Measurements from ENCODE around the gene FES. TPM values are rescaled to one million over a fixed set of nuclear protein-coding genes. Genes with fewer than 3 reads are reported as not detected.

Gene FES
- polyA plus RNA-seq, 1 of the 3 experiments (the other 2 are of a cell fraction): 0.03 TPM

- TF ChIP-seq RCOR1 (IDR thresholded peaks at IDR 0.05; ENCODE audit: low read length): no peak
- no peak for TF ChIP-seq FOXJ3 (CRISPR knock-in tag; IDR thresholded peaks at IDR 0.05)
- TF ChIP-seq ZBTB33 (IDR thresholded peaks at IDR 0.05; ENCODE audit: borderline replicate concordance, low read depth): no peak
- no peak for TF ChIP-seq POLR2AphosphoS5 (IDR thresholded peaks at IDR 0.05; ENCODE audit: low read depth, low read length)
- no peak for TF ChIP-seq MXI1 (IDR thresholded peaks at IDR 0.05; ENCODE audit: low read depth, low read length)
- no peak for TF ChIP-seq PBX3 (IDR thresholded peaks at IDR 0.05)
- no peak for TF ChIP-seq TEAD4 (IDR thresholded peaks at IDR 0.05; ENCODE audit: borderline replicate concordance, insufficient read depth)
- TF ChIP-seq, protein P1, sequence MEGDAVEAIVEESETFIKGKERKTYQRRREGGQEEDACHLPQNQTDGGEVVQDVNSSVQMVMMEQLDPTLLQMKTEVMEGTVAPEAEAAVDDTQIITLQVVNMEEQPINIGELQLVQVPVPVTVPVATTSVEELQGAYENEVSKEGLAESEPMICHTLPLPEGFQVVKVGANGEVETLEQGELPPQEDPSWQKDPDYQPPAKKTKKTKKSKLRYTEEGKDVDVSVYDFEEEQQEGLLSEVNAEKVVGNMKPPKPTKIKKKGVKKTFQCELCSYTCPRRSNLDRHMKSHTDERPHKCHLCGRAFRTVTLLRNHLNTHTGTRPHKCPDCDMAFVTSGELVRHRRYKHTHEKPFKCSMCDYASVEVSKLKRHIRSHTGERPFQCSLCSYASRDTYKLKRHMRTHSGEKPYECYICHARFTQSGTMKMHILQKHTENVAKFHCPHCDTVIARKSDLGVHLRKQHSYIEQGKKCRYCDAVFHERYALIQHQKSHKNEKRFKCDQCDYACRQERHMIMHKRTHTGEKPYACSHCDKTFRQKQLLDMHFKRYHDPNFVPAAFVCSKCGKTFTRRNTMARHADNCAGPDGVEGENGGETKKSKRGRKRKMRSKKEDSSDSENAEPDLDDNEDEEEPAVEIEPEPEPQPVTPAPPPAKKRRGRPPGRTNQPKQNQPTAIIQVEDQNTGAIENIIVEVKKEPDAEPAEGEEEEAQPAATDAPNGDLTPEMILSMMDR (IDR thresholded peaks at IDR 0.05): no peak
- TF ChIP-seq, protein P2, sequence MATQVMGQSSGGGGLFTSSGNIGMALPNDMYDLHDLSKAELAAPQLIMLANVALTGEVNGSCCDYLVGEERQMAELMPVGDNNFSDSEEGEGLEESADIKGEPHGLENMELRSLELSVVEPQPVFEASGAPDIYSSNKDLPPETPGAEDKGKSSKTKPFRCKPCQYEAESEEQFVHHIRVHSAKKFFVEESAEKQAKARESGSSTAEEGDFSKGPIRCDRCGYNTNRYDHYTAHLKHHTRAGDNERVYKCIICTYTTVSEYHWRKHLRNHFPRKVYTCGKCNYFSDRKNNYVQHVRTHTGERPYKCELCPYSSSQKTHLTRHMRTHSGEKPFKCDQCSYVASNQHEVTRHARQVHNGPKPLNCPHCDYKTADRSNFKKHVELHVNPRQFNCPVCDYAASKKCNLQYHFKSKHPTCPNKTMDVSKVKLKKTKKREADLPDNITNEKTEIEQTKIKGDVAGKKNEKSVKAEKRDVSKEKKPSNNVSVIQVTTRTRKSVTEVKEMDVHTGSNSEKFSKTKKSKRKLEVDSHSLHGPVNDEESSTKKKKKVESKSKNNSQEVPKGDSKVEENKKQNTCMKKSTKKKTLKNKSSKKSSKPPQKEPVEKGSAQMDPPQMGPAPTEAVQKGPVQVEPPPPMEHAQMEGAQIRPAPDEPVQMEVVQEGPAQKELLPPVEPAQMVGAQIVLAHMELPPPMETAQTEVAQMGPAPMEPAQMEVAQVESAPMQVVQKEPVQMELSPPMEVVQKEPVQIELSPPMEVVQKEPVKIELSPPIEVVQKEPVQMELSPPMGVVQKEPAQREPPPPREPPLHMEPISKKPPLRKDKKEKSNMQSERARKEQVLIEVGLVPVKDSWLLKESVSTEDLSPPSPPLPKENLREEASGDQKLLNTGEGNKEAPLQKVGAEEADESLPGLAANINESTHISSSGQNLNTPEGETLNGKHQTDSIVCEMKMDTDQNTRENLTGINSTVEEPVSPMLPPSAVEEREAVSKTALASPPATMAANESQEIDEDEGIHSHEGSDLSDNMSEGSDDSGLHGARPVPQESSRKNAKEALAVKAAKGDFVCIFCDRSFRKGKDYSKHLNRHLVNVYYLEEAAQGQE (IDR thresholded peaks at IDR 0.05; ENCODE audit: low read depth, low read length): no peak
- no peak for TF ChIP-seq FOXM1 (IDR thresholded peaks at IDR 0.05; ENCODE audit: low read depth)
- no peak for TF ChIP-seq CHD2 (IDR thresholded peaks at IDR 0.05; ENCODE audit: low read length, partially characterized antibody)
- TF ChIP-seq, protein P3, sequence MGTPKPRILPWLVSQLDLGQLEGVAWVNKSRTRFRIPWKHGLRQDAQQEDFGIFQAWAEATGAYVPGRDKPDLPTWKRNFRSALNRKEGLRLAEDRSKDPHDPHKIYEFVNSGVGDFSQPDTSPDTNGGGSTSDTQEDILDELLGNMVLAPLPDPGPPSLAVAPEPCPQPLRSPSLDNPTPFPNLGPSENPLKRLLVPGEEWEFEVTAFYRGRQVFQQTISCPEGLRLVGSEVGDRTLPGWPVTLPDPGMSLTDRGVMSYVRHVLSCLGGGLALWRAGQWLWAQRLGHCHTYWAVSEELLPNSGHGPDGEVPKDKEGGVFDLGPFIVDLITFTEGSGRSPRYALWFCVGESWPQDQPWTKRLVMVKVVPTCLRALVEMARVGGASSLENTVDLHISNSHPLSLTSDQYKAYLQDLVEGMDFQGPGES (IDR thresholded peaks at IDR 0.05; ENCODE audit: low read depth, low read length): no peak
- no peak for TF ChIP-seq RFX5 (IDR thresholded peaks at IDR 0.05; ENCODE audit: low read length)
- TF ChIP-seq EP300 (IDR thresholded peaks at IDR 0.05; ENCODE audit: borderline replicate concordance in 1 of 2, low read depth in 1 of 2, low read length in 1 of 2): no peak
- Histone ChIP-seq H3F3A (replicated peaks; ENCODE audit: insufficient read depth) (peaks cover 9% of the 10 kb centered on the region), H3K4me3 (ENCODE audit: low read depth in 2 of 2, low read length in 1 of 2) (no peak overlapping the region), H3K9me2 (no peaks in the 10 kb centered on the region), H3K4me1 (ENCODE audit: control insufficient read depth in 1 of 2, insufficient read depth in 2 of 2, low read depth in 1 of 2, low read length in 1 of 2) (peaks cover 0 to 14% of the 10 kb centered on the region in 2 experiments; a peak in 1 of 4 replicates), H2AFZ (ENCODE audit: low read depth) (no peak overlapping the region), H3K27me3 (ENCODE audit: insufficient read depth) (no peaks in the 10 kb centered on the region), H3K27ac (ENCODE audit: low read depth in 2 of 2, low read length in 1 of 2) (peak overlapping the region in 1 of 2 experiments; percentile 62; a peak in 1 of 4 replicates), H3K4me2 (no peak overlapping the region), H3K79me2 (ENCODE audit: insufficient read depth) (no peaks in the 10 kb centered on the region), H3K9ac (no peak overlapping the region), H4K20me1 (ENCODE audit: insufficient read depth) (no peaks in the 10 kb centered on the region), H3K9me3 (no peaks in the 10 kb centered on the region), H3K36me3 (replicated peaks in 1 of 2; ENCODE audit: control insufficient read depth in 1 of 2, insufficient read depth in 2 of 2, low read length in 1 of 2) (peaks cover 5 to 37% of the 10 kb centered on the region in 2 experiments)
- ChIA-PET POLR2A (interaction anchor here (1.3 kb wide), 1 partner anchor 19 kb away, joined by 3 read pairs; the partner anchor contains the start of gene MAN2A2), CTCF (interaction anchor here (1.2 to 5.6 kb wide), 4 partner anchors 13 to 564 kb away, joined by 3 to 55 read pairs (median 17); no protein-coding TSS in a partner anchor)
- 89% methylated on average over 3 of the region's 7 CpGs for WGBS (ENCODE audit: low lambda C conversion rate)
- DNase-seq: no peak
These were observed 753 bp upstream of the FES start for GRCh38 chr15:90883526-90883975.
